K562 (cell line): ENCODE results near the gene AQP2. TPM values are rescaled to one million over a fixed set of nuclear protein-coding genes. Genes with fewer than 3 reads are reported as not detected.
A peak's percentile ranks its signal among the peaks of the same experiment; 100 is the strongest.

Experiments
- BRD9 ChIP-seq: fragments of 450-650 bp; IDR thresholded peaks from 2 replicates; pipeline ENCODE4 v1.6.1; 2018; ENCODE audit warnings: low read depth; ENCODE audit not compliant: partially characterized antibody
- CBFA2T3 ChIP-seq: fragments of 450-650 bp; IDR thresholded peaks from 2 replicates; pipeline ENCODE4 v1.6.1; 2017
- CBX2 ChIP-seq: fragments of 200-600 bp; sonication (generic); IDR thresholded peaks from one replicate; pipeline ENCODE4 v1.6.1; 2012; ENCODE audit warnings: mild to moderate bottlenecking, low read length, inconsistent platforms; ENCODE audit not compliant: insufficient read depth, poor library complexity, severe bottlenecking
- ESRRB ChIP-seq: fragments of 250-450 bp; sonication (Bioruptor Pico); IDR thresholded peaks from 2 replicates; pipeline ENCODE4 v1.5.0; 2020; ENCODE audit warnings: mild to moderate bottlenecking, moderate library complexity, borderline replicate concordance
- FOXM1 ChIP-seq, 2 experiments: fragments of 450-650 bp in 1 of 2; sonication (generic) in 1 of 2; formaldehyde crosslinking in 1 of 2; IDR thresholded peaks; 2 replicates each; pipeline versions ENCODE4 v1.6.1 to v1.9.0; 2017 to 2022; ENCODE audit warnings: low read depth in 2 of 2, mild to moderate bottlenecking in 2 of 2, missing genetic modification reagents in 1 of 2, moderate library complexity in 1 of 2
- ZBTB17 ChIP-seq: fragments of 450-650 bp; formaldehyde crosslinking; IDR thresholded peaks from 2 replicates; pipeline ENCODE4 v1.4.0; 2020; ENCODE audit warnings: mild to moderate bottlenecking
- polyA plus RNA-seq, 8 experiments: library from polyadenylated mRNA; depleted of rRNA in 4 of 8; stranded (reverse) in 5 of 8; unstranded in 3 of 8; fragments of >200 nt; fragmentation: Nextera tagmentation in 2 of 8; fragmentation: Illumina TruSeq in 1 of 8; extraction: Ambion mirVana in 2 of 8; extraction: Trizol in 1 of 8; gene quantifications; 2 replicates each; pipeline versions ENCODE4 v1.2.1 to v1.2.3, GENCODE V29; 2011 to 2014; ENCODE audit warnings: inconsistent platforms in 1 of 8, missing spikeins in 1 of 8
- total RNA-seq, 7 experiments: library from RNA; depleted of rRNA in 6 of 7; stranded (reverse); fragments of >200 nt in 6 of 7; fragmentation: Illumina TruSeq in 2 of 7; extraction: Trizol in 2 of 7; gene quantifications; 2 replicates each; pipeline versions ENCODE4 v1.2.1 to v1.2.3, GENCODE V29; 2011 to 2021; ENCODE audit warnings: low replicate concordance in 1 of 7
- TF ChIP-seq, protein P1 (sequence below): sonication (generic); formaldehyde crosslinking; IDR thresholded peaks from 2 replicates; pipeline ENCODE4 v1.8.1; 2022; ENCODE audit warnings: missing genetic modification reagents
- TF ChIP-seq, protein P2 (sequence below): fragments of 450-650 bp; formaldehyde crosslinking; IDR thresholded peaks from 2 replicates; pipeline ENCODE4 v1.4.0; 2020; ENCODE audit warnings: mild to moderate bottlenecking, mixed read lengths
- TF ChIP-seq, protein P3 (sequence below): sonication (generic); formaldehyde crosslinking; IDR thresholded peaks from 2 replicates; pipeline ENCODE4 v1.5.0; 2020; ENCODE audit warnings: missing genetic modification reagents

AQP2 gene
- total and polyA plus RNA-seq, 9 of the 15 experiments (the other 6 are each of a cell fraction or from before 2014, with no cell fraction given): not detected

DNA sequence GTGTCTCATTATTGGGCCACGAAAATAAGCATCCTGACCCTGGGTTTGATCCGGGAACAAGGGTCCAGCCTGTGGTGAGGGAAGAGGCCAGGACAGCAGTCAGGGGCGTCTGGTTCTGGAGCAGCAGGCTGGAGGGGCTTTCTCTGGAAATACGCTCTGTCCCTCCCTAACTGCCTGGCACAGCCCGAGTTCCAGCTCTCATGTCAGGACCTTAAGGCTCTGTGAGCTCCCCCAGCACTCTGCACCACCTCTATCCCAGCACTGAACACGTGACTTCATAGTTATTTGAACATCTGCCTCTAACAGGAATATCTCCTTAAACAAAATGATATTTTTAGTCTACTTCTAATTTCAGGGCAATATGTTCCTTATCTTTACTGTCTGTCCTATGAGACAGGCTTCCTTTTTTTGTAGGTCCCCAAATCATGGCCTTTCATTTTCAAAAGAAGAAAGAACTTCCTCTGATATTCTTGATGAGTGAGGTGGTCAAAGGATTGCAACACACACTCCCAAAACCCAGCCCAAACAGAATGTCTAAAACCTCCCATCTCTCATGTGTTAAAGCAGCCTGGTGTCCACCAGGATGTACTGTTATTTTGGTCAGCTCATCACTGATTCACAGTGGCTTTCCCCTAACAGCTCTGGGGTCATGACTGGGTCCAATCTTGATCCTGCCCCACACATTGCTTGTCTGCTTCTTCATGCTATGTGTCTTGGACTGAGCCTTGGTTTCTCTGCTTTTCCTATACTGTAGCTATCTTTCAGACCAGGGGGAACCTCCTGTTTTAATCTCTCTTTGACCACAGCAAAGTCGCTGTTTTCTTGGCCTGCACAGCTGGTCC is 31.9 kb downstream of the AQP2 start (continued):
- TF ChIP-seq CBFA2T3 (peak; percentile 79), CBX2 (no peak), FOXM1 (IDR thresholded peaks at IDR 0.05; ENCODE audit: low read depth) (no peak), FOXM1 (CRISPR knock-in tag; IDR thresholded peaks at IDR 0.05; ENCODE audit: low read depth) (no peak), BRD9 (no peak), ESRRB (no peak), ZBTB17 (CRISPR knock-in tag) (no peak)
- TF ChIP-seq, protein P1, sequence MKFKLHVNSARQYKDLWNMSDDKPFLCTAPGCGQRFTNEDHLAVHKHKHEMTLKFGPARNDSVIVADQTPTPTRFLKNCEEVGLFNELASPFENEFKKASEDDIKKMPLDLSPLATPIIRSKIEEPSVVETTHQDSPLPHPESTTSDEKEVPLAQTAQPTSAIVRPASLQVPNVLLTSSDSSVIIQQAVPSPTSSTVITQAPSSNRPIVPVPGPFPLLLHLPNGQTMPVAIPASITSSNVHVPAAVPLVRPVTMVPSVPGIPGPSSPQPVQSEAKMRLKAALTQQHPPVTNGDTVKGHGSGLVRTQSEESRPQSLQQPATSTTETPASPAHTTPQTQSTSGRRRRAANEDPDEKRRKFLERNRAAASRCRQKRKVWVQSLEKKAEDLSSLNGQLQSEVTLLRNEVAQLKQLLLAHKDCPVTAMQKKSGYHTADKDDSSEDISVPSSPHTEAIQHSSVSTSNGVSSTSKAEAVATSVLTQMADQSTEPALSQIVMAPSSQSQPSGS: no peak
- TF ChIP-seq, protein P2, sequence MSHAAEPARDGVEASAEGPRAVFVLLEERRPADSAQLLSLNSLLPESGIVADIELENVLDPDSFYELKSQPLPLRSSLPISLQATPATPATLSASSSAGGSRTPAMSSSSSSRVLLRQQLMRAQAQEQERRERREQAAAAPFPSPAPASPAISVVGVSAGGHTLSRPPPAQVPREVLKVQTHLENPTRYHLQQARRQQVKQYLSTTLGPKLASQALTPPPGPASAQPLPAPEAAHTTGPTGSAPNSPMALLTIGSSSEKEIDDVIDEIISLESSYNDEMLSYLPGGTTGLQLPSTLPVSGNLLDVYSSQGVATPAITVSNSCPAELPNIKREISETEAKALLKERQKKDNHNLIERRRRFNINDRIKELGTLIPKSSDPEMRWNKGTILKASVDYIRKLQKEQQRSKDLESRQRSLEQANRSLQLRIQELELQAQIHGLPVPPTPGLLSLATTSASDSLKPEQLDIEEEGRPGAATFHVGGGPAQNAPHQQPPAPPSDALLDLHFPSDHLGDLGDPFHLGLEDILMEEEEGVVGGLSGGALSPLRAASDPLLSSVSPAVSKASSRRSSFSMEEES (CRISPR knock-in tag): peak; percentile 52
- TF ChIP-seq, protein P3, sequence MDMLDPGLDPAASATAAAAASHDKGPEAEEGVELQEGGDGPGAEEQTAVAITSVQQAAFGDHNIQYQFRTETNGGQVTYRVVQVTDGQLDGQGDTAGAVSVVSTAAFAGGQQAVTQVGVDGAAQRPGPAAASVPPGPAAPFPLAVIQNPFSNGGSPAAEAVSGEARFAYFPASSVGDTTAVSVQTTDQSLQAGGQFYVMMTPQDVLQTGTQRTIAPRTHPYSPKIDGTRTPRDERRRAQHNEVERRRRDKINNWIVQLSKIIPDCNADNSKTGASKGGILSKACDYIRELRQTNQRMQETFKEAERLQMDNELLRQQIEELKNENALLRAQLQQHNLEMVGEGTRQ: peak; percentile 41
